SH-SY5Y (cell line): ENCODE measurements around the gene APBB1IP.

Experiments used
- GATA2 ChIP-seq: IDR thresholded peaks from 2 replicates; pipeline ENCODE4 v1.6.1; 2011; ENCODE audit warnings: mild to moderate bottlenecking, low read depth, low read length
- GATA3 ChIP-seq: IDR thresholded peaks from 2 replicates; pipeline ENCODE4 v1.6.1; 2011; ENCODE audit warnings: low read depth, mild to moderate bottlenecking, low read length, moderate library complexity

The APBB1IP gene

GRCh38 chr10:26437637-26438461 is at the start of gene APBB1IP:
TSS of gene APBB1IP (plus strand) at chr10:26438341. CDS start at chr10:26492327, 53,986 bp downstream.
- TF ChIP-seq GATA3 (no peak), GATA2 (no peak)

- no peak for TF ChIP-seq GATA2
- no peak for TF ChIP-seq GATA3
Measured at GRCh38 chr10:26389533-26389932, 48.6 kb upstream of the APBB1IP start.

- no peak for TF ChIP-seq GATA3
- TF ChIP-seq GATA2 = no peak
Measured at GRCh38 chr10:26391701-26392695, 46.1 kb upstream of the APBB1IP start.

- TF ChIP-seq GATA3 (no peak), GATA2 (no peak)
Measured at GRCh38 chr10:26407406-26407969, 30.7 kb upstream of the APBB1IP start.

GRCh38 chr10:26408858-26409494 is 29.2 kb upstream of the APBB1IP start:
- TF ChIP-seq GATA3 (no peak), GATA2 (no peak)

GRCh38 chr10:26410356-26410755 is 27.8 kb upstream of the APBB1IP start:
- no peak for TF ChIP-seq GATA2
- TF ChIP-seq GATA3 = no peak

- TF ChIP-seq GATA3 (no peak), GATA2 (no peak)
Measured at GRCh38 chr10:26412932-26413331, 25.2 kb upstream of the APBB1IP start.

- TF ChIP-seq GATA3 (no peak), GATA2 (no peak)
Measured at GRCh38 chr10:26413375-26413774, 24.8 kb upstream of the APBB1IP start.

GRCh38 chr10:26417136-26417535 is 21.0 kb upstream of the APBB1IP start:
- no peak for TF ChIP-seq GATA3
- TF ChIP-seq GATA2 = no peak

GRCh38 chr10:26422977-26423376 is 15.2 kb upstream of the APBB1IP start:
- TF ChIP-seq GATA2 = no peak
- no peak for TF ChIP-seq GATA3

- TF ChIP-seq GATA3 = no peak
- no peak for TF ChIP-seq GATA2
Measured at GRCh38 chr10:26423722-26424121, 14.4 kb upstream of the APBB1IP start.

GRCh38 chr10:26430641-26431163 is 7.4 kb upstream of the APBB1IP start:
- TF ChIP-seq GATA3 (no peak), GATA2 (no peak)

GRCh38 chr10:26432938-26433337 is 5.2 kb upstream of the APBB1IP start:
- no peak for TF ChIP-seq GATA2
- TF ChIP-seq GATA3 = no peak
